CD4-positive, CD25-positive, alpha-beta regulatory T cell (primary cell): ENCODE measurements around the gene SLC27A2. TPM values are rescaled to one million over a fixed set of nuclear protein-coding genes. Genes with fewer than 3 reads are reported as not detected.
"Not testable (repeated sequence)": the region's sequence is repeated elsewhere in the genome, so short reads cannot be mapped to it uniquely, and the experiment has no call there.

ENCODE experiments used
- ATAC-seq, 2 donors: fragments of 150-1000 bp; cut with Tn5 transposase; one replicate each; pipeline ENCODE4 v1.10.0; 2021; ENCODE audit warnings: low read depth in 2 of 2, moderate number of reproducible peaks in 2 of 2, moderate library complexity in 1 of 2
- DNase-seq, 3 donors: peaks; one replicate each; pipeline versions ENCODE4 v3.0.0 to v3.0.0-alpha.2; 2012 to 2022; ENCODE audit warnings: mixed read lengths in 1 of 3
- H3K27ac ChIP-seq: one replicate; pipeline ENCODE4 v1.7.0; 2013; ENCODE audit warnings: mild to moderate bottlenecking, low read length; ENCODE audit not compliant: insufficient read depth, poor library complexity, severe bottlenecking
- H3K27me3 ChIP-seq: one replicate; pipeline ENCODE4 v1.7.0; 2013; ENCODE audit warnings: low read length; ENCODE audit not compliant: control insufficient read depth, insufficient read depth
- H3K36me3 ChIP-seq: one replicate; pipeline ENCODE4 v1.7.0; 2013; ENCODE audit warnings: mild to moderate bottlenecking, low read length, moderate library complexity; ENCODE audit not compliant: control insufficient read depth, insufficient read depth
- H3K4me1 ChIP-seq: 2 replicates; pipeline ENCODE4 v1.7.0; 2013; ENCODE audit warnings: mild to moderate bottlenecking, low read length; ENCODE audit not compliant: insufficient read depth, control insufficient read depth, poor library complexity, severe bottlenecking
- H3K4me3 ChIP-seq: one replicate; pipeline ENCODE4 v1.7.0; 2013; ENCODE audit warnings: low read depth, mild to moderate bottlenecking, low read length, moderate library complexity
- H3K9me3 ChIP-seq, 2 experiments: 1 replicate in 1 of 2; 2 replicates in 1 of 2; pipeline ENCODE4 v1.7.0; 2013; ENCODE audit warnings: low read length in 2 of 2, mild to moderate bottlenecking in 1 of 2, moderate library complexity in 1 of 2; ENCODE audit not compliant: control insufficient read depth in 2 of 2
- H3K27ac Mint-ChIP-seq, 3 donors: one replicate each; pipeline ENCODE4 v1.8.0; 2020 to 2022; ENCODE audit warnings: mild to moderate bottlenecking in 3 of 3, mixed read lengths in 3 of 3, moderate library complexity in 2 of 3
- H3K27me3 Mint-ChIP-seq: one replicate; pipeline ENCODE4 v1.8.0; 2022; ENCODE audit warnings: mild to moderate bottlenecking, mixed read lengths
- H3K36me3 Mint-ChIP-seq: one replicate; pipeline ENCODE4 v1.8.0; 2020; ENCODE audit warnings: mixed read lengths
- H3K4me1 Mint-ChIP-seq, 4 donors: one replicate each; pipeline ENCODE4 v1.8.0; 2020 to 2022; ENCODE audit warnings: mixed read lengths in 4 of 4, mild to moderate bottlenecking in 1 of 4
- H3K4me3 Mint-ChIP-seq, 4 donors: one replicate each; pipeline ENCODE4 v1.8.0; 2020 to 2022; ENCODE audit warnings: mild to moderate bottlenecking in 4 of 4, mixed read lengths in 4 of 4, moderate library complexity in 3 of 4
- H3K9me3 Mint-ChIP-seq, 7 donors: one replicate each; pipeline ENCODE4 v1.8.0; 2020 to 2022; ENCODE audit warnings: mixed read lengths in 7 of 7, mild to moderate bottlenecking in 3 of 7, moderate library complexity in 2 of 7
- polyA plus RNA-seq, 4 donors: library from polyadenylated mRNA; unstranded; fragments of 300-500 nt; fragmentation: Illumina TruSeq; gene quantifications; one replicate each; pipeline ENCODE4 v1.2.3, GENCODE V29; 2021
- total RNA-seq: library from RNA; stranded (reverse); gene quantifications from one replicate; pipeline ENCODE4 v1.2.3, GENCODE V29; 2022

The SLC27A2 gene
- total and polyA plus RNA-seq, 5 donors from 2014 or later: 0.63 to 1.4 (median 1.2) TPM

- Mint-ChIP-seq H3K4me3 (no peak overlapping the region), H3K27ac (no peak overlapping the region), H3K9me3 (no peaks in the 10 kb centered on the region), H3K27me3 (peaks cover 11% of the 10 kb centered on the region), H3K36me3 (no peaks in the 10 kb centered on the region), H3K4me1 (peaks cover 0 to 3% (median 0%) of the 10 kb centered on the region in 4 donors)
- Histone ChIP-seq H3K4me3 (no peak overlapping the region), H3K9me3 (no peaks in the 10 kb centered on the region), H3K36me3 (no peaks in the 10 kb centered on the region), H3K27ac (no peak overlapping the region), H3K27me3 (peaks cover 5% of the 10 kb centered on the region), H3K4me1 (no peaks in the 10 kb centered on the region)
- ATAC-seq (no peak), DNase-seq (no peak)
Measured at GRCh38 chr15:50148362-50148963, 33.5 kb upstream of the SLC27A2 start.

- no peak overlapping the region for H3K27ac ChIP-seq
- H3K36me3 ChIP-seq: no peaks in the 10 kb centered on the region
- Mint-ChIP-seq H3K36me3 (no peaks in the 10 kb centered on the region), H3K27ac (no peak overlapping the region), H3K4me1 (peaks cover 0 to 3% (median 0%) of the 10 kb centered on the region in 4 donors), H3K4me3 (no peak overlapping the region), H3K9me3 (no peaks in the 10 kb centered on the region), H3K27me3 (peaks cover 13% of the 10 kb centered on the region)
- DNase-seq (no peak), ATAC-seq (no peak)
- no peak overlapping the region for H3K4me3 ChIP-seq
- no peaks in the 10 kb centered on the region for H3K9me3 ChIP-seq
- H3K4me1 ChIP-seq: no peaks in the 10 kb centered on the region
- peaks cover 5% of the 10 kb centered on the region for H3K27me3 ChIP-seq
Measured at GRCh38 chr15:50149090-50149489, 32.9 kb upstream of the SLC27A2 start.

GRCh38 chr15:50150349-50150748 is 31.6 kb upstream of the SLC27A2 start:
- H3K36me3 Mint-ChIP-seq: no peaks in the 10 kb centered on the region
- H3K27ac Mint-ChIP-seq: no peak overlapping the region
- H3K9me3 Mint-ChIP-seq: no peaks in the 10 kb centered on the region
- Histone ChIP-seq H3K4me1 (no peaks in the 10 kb centered on the region), H3K27me3 (peaks cover 5% of the 10 kb centered on the region), H3K4me3 (no peak overlapping the region), H3K9me3 (peaks cover 0 to under 1% of the 10 kb centered on the region in 2 experiments), H3K36me3 (no peaks in the 10 kb centered on the region), H3K27ac (no peak overlapping the region)
- peaks cover 13% of the 10 kb centered on the region for H3K27me3 Mint-ChIP-seq
- DNase-seq: no peak
- H3K4me1 Mint-ChIP-seq: peaks cover 0 to 3% (median 0%) of the 10 kb centered on the region in 4 donors
- no peak for ATAC-seq
- no peak overlapping the region for H3K4me3 Mint-ChIP-seq

- no peaks in the 10 kb centered on the region for H3K4me1 ChIP-seq
- H3K9me3 ChIP-seq: peaks cover 0 to 5% of the 10 kb centered on the region in 2 experiments
- Mint-ChIP-seq H3K27me3 (peaks cover 10% of the 10 kb centered on the region), H3K9me3 (no peaks in the 10 kb centered on the region), H3K27ac (no peak overlapping the region), H3K4me3 (no peak overlapping the region), H3K4me1 (no peaks in the 10 kb centered on the region), H3K36me3 (no peaks in the 10 kb centered on the region)
- no peak for DNase-seq
- H3K27me3 ChIP-seq: peaks cover 5% of the 10 kb centered on the region
- H3K4me3 ChIP-seq: no peak overlapping the region
- no peak overlapping the region for H3K27ac ChIP-seq
- no peak for ATAC-seq
- no peaks in the 10 kb centered on the region for H3K36me3 ChIP-seq
Measured at GRCh38 chr15:50150851-50151250, 31.1 kb upstream of the SLC27A2 start.

- Mint-ChIP-seq H3K9me3 (peaks cover 0 to 4% (median 0%) of the 10 kb centered on the region in 7 donors), H3K27me3 (peaks cover 14% of the 10 kb centered on the region), H3K27ac (no peak overlapping the region), H3K4me3 (no peak overlapping the region), H3K4me1 (no peaks in the 10 kb centered on the region), H3K36me3 (no peaks in the 10 kb centered on the region)
- DNase-seq: no peak
- no peaks in the 10 kb centered on the region for H3K4me1 ChIP-seq
- peaks cover 5% of the 10 kb centered on the region for H3K27me3 ChIP-seq
- no peak overlapping the region for H3K27ac ChIP-seq
- peaks cover 0 to 8% of the 10 kb centered on the region in 2 experiments for H3K9me3 ChIP-seq
- no peak for ATAC-seq
- H3K36me3 ChIP-seq: no peaks in the 10 kb centered on the region
- no peak overlapping the region for H3K4me3 ChIP-seq
Measured at GRCh38 chr15:50151476-50151875, 30.5 kb upstream of the SLC27A2 start.

GRCh38 chr15:50158236-50158635 is 23.8 kb upstream of the SLC27A2 start:
- H3K4me1 ChIP-seq, H3K36me3 Mint-ChIP-seq, ATAC-seq, H3K4me1 Mint-ChIP-seq, H3K4me3 Mint-ChIP-seq, H3K27ac ChIP-seq, H3K27ac Mint-ChIP-seq, DNase-seq, H3K27me3 ChIP-seq, H3K36me3 ChIP-seq, H3K4me3 ChIP-seq: not testable (repeated sequence)
- peaks cover 28% of the 10 kb centered on the region for H3K27me3 Mint-ChIP-seq
- H3K9me3 ChIP-seq: peaks cover 0 to 10% of the 10 kb centered on the region in 2 experiments
- peaks cover 0 to 11% (median 6%) of the 10 kb centered on the region in 7 donors for H3K9me3 Mint-ChIP-seq

- H3K4me3 ChIP-seq: no peak overlapping the region
- Mint-ChIP-seq H3K36me3 (no peaks in the 10 kb centered on the region), H3K27me3 (peaks cover 45% of the 10 kb centered on the region), H3K4me3 (no peak overlapping the region), H3K27ac (no peak overlapping the region), H3K4me1 (no peaks in the 10 kb centered on the region), H3K9me3 (peaks cover 0 to 7% (median 1%) of the 10 kb centered on the region in 7 donors)
- H3K27me3 ChIP-seq: peaks cover 6% of the 10 kb centered on the region
- ATAC-seq (no peak), DNase-seq (no peak)
- no peaks in the 10 kb centered on the region for H3K36me3 ChIP-seq
- H3K4me1 ChIP-seq: no peaks in the 10 kb centered on the region
- H3K9me3 ChIP-seq: no peaks in the 10 kb centered on the region
- no peak overlapping the region for H3K27ac ChIP-seq
Measured at GRCh38 chr15:50162969-50163718, 18.9 kb upstream of the SLC27A2 start.
